H1 (cell line): Measurements from ENCODE around the gene ZNF155. TPM values are rescaled to one million over a fixed set of nuclear protein-coding genes. Genes with fewer than 3 reads are reported as not detected.

Experiments
- RFX5 ChIP-seq: IDR thresholded peaks from 2 replicates; pipeline ENCODE4 v1.6.1; 2011; ENCODE audit warnings: low read depth, low read length, improper control_type of control experiment, borderline replicate concordance
- SAP30 ChIP-seq: fragments of 300-600 bp; sonication (generic); IDR thresholded peaks from 2 replicates; pipeline ENCODE4 v1.7.1; 2012; ENCODE audit warnings: low read length, moderate library complexity, mild to moderate bottlenecking, inconsistent platforms; ENCODE audit not compliant: insufficient read depth, insufficient replicate concordance
- polyA plus RNA-seq, 7 experiments: library from polyadenylated mRNA; depleted of rRNA in 3 of 7; stranded (reverse) in 5 of 7; unstranded in 2 of 7; fragments of >200 nt in 5 of 7; fragments of 200-250 nt in 2 of 7; gene quantifications; 1 replicate in 5 of 7; 2 replicates in 1 of 7; 4 replicates in 1 of 7; pipeline versions ENCODE4 v1.2.1 to v1.2.3, GENCODE V29; 2011 to 2013; ENCODE audit warnings: missing spikeins in 2 of 7, mixed read lengths in 2 of 7
- total RNA-seq: library from RNA; stranded (reverse); fragmentation: NEBNext Ultra II Directional; extraction: Animal tissue kit (Norgen Biotek cat#: 25700); gene quantifications from 2 replicates; pipeline ENCODE4 v1.2.1, GENCODE V29; 2021

ZNF155 gene
- total and polyA plus RNA-seq, 2 of the 8 experiments (the other 6 are each of a cell fraction or from before 2014, with no cell fraction given), result 3.1 to 9.0 TPM

- TF ChIP-seq RFX5 (no peak), SAP30 (no peak)
Measured at GRCh38 chr19:44010468-44010867, 26.5 kb downstream of the ZNF155 start (continued).
